CD4-positive, alpha-beta T cell treated with Interleukin-6 for 4 hours (primary cell): ENCODE measurements around the gene PCLO.
"Not testable (repeated sequence)": the region's sequence is repeated elsewhere in the genome, so short reads cannot be mapped to it uniquely, and the experiment has no call there.

ENCODE experiments used
- DNase-seq: peaks from one replicate; pipeline ENCODE4 v3.0.0-alpha.2; 2020; ENCODE audit warnings: mixed read lengths

The PCLO gene

DNA sequence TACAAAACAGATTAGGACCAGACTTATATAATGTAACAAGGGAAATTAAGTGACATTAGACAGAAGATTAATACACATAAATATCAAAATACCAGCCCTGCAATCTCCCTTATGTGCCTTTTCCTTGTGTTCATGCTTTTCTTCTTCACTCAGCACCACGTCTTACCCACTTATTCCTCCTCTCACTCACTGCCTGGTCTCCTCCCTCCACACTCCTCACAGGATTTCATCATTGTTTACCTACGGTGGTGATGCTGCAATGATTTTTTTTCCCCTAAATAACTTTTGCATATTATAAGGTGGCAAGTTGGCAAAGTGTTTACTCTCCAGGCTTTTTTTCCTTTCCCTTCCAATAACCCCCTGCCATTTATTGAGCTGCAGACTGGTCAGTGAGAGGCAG, 203.2 kb downstream of the PCLO start:
- DNase-seq: no peak

DNA sequence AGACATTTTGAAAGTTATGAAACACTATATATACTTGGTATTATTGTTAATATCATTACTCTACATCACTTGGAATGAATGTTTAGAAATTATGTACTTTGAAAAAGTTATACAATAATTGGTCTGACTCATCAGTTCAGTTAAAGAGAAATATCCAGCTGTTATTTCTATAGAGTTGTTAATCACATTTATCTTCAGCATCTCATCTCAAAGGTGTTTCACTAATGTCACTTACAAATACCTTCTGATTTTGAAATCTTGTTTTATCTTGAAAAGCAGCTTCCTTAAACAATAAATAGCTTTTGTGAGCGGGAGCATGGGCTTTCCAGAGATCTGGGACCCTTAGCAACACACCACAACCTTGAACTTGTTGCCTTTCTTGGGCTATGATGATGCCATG, 205.2 kb downstream of the PCLO start:
- no peak for DNase-seq

DNA sequence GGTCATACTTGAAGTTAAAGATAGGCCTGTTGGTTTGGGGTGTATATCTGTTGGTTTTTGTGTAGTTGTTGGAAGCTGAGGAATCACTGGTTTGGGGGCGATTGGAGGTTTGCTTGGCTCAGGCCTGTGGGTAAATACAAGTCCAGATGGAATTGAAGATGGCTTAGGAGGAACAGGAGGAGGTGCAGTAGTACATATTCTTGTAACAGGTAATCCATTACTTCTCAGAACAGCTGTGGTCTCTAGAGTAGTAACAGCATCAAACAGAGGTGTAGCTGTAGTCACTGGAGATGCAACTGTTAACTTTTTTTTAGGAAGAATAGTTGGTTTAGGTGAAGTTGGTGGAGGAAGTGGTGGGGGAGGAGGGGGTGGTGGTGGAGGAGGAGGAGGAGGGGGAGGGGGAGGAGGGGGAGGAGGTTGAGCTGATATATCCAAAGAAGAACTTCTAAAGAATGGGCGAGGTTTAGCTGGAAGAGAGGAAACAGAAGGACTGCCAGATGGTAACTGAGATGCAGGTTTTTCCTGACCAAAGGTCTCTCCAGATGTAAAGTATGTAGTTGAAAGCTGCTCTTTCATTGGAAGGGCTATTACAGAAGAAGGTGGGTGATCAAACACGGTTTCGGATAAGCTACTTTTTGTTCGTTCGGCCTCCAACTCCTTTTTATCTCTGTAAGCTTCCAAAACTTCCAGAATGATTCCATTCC, 209.2 kb downstream of the PCLO start:
- DNase-seq: no peak

DNA sequence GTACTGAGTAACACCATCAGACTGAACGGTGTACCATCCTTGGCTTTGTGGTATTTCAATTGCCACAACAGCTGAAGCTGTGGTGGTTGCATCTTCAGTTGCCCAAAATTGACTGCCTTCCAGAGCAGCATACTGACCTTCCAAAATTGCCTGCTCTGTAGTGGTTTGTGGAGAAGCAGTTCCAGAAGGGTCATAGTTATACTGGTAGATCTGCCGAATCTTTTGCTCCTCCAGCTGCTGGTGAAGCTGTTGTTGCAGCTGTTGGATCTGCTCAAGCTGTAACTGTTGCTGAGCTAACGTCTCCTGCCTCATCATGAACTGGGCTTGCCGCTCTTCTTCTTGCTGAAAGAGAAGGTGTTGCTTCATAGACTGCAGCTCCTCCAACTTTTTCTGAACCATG, 212.2 kb downstream of the PCLO start:
- no peak for DNase-seq

DNA sequence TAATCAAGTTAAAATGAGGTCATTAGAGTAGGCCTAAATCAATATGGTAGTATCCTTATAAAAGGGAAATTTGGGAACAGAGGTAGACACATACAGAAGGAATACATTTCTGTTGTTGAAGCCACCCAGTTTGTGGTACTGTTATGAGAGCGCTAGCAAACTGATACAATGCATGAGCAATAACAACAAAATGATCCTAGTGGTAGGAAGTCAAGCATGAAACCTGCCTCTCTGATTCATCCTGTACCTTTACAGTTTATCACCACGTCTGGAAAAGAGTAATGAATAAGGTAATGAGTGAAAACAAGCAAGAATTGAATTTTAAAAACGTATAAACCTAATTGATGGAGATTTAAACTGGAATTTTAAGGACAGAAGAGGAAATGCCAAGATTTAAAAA, 217.2 kb downstream of the PCLO start:
- DNase-seq: no peak

DNA sequence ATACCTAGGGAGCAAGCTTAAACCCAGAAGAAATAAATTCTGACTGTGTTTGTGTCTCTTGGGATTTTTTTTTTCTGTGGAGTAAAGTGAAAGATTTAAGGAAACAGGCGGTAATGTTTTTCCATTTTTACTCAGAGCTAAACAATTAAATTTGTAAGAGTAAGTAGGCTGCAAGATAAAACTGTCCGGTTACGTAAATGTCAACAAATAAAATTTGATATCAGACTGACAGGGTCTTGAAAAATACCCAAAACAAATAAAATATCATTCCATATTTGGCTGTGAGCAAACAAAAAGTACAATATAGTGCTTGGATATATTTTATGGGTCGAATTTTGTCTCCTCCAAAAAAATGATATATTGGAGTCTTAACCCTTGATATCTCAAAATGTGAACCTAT, 217.6 kb downstream of the PCLO start:
- no peak for DNase-seq

DNA sequence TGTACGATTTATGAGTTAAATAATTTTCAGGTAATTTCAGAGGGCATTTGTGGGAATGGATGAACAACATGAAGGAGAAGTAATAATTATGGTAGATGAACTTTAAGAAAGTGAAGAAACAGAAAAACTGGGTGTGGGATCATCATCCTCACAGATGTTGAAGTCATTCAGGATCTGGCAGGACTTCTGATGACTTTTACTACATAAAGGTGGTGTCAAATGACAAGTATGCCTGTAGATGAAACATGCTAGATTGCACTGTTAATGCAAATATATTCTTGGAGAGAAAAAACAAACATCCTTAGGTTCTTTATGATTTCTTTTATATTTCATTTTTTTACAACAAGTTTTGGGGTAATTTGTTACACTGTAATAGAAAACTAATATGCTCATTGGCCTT, 230.2 kb downstream of the PCLO start:
- DNase-seq: no peak

DNA sequence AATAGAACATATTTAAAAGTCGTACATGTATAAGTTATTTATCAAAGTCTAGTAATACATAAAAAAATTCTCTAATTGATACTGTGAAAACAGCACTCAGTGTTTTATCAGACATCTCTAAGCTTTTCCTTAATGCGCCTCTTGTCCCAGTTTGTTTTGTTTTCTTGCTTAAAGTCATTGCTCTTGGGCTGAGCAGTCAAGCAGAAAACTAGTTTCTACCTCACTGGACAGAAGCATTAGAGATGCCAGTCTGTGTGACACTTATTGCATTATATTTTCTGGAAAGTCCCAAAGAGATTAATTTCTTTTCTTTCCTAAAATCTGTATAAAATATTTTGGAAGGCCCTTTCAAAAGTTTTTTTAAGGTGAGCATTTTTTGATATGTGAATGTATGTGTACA, 236.2 kb downstream of the PCLO start:
- no peak for DNase-seq

DNA sequence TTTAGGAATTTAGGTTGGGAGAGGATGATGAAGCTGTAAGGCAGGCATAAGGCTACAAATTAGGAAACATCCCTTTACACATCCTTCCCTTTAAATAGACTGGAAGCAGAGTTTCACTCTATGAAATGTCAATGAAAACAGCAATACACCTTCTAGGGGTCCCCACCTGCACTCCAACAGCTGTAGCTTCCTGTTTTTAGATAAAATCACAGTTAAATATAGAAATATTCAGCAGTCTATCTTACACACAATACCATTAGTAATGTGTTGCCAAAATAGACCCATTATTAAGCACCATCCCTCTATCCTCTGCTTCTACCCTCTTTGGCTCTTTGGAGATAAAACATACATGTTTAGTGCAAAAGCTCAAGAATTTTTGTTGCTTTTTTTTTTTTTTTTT, 237.4 kb downstream of the PCLO start:
- DNase-seq: no peak

DNA sequence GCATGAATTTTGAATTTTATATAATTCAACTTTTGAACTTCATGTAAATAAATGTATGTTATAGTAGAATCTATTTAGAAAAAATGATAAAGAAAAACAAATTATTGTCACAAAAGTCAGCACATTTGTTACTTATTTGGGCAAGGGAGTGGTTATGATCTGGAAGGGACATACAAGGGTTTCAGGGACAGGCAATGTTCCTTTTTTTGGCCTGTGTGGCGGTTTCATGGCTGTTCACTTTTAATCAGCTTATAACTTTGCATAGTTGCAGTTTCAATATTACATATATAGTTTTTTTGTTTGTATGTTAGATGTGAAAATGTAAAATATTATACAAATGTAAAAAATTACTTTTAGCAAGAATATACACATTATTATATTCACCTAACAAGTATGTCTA, 256.2 kb downstream of the PCLO start:
- no peak for DNase-seq

DNA sequence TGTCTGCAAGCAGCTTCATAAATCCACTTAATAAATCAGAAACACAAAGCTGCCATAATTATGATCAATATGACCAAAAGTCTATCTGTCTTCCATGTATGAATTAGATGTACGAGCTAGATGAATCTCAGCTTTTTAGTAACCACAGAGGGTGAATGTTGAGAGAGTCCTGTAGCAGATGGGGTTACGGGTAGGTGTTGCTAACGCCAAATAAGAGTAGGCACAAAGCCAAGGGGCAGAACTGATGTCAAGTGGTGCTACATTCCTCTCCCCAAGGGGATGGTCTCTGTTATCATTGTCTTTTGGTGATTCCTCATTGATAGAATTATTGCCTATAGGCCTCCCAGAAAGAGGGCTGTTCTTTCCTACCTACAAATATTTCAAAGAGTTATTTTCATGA, 257.8 kb downstream of the PCLO start:
- no peak for DNase-seq

DNA sequence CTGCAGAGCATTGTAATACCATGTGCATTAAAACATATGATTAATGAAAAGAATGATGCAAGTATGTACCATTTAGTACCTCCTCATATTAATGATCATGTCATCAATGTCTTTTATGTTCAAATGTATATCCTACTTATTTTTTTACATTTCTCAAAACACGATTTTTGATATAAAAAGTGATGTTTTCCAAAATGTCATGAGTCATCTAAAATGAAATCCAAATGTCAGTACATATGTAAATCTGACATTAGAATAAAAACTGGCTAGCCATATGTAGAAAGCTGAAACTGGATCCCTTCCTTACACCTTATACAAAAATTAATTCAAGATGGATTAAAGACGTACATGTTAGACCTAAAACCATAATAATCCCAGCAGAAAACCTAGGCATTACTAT, 261.6 kb downstream of the PCLO start:
- not testable (repeated sequence) for DNase-seq

DNA sequence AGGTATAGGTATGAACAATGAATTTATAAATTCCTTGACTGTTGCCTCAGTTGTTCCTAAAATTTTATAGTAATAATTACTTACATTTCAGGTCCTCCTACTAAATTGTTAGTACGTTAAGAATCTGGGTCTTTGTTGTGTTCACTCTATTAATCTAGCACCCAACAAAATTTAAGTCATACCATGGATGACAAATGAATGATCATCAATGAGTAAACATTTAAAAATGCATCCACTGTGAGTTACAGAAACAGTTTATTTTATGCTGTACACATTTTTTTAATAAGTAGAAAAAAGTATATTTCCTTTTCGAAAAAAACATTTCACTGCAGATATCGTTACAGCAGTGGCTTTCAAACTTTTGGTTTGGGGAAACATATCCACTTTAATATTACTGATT, 265.2 kb downstream of the PCLO start:
- no peak for DNase-seq

DNA sequence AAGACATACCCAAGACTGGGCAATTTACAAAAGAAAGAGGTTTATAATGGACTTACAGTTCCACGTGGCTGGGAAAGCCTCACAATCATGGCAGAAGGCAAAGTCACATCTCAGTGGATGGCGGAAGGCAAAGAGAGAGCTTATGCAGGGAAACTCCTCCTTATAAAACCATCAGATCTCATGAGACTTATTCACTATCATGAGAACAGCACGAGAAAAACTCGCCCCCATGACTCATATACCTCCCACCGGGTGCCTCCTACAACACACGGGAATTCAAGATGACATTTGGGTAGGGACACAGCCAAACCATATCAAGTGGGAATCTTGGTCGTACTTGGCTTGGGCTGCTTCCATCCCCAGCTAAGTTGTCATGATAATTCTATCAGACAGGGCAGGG, 268.3 kb downstream of the PCLO start:
- DNase-seq: not testable (repeated sequence)

DNA sequence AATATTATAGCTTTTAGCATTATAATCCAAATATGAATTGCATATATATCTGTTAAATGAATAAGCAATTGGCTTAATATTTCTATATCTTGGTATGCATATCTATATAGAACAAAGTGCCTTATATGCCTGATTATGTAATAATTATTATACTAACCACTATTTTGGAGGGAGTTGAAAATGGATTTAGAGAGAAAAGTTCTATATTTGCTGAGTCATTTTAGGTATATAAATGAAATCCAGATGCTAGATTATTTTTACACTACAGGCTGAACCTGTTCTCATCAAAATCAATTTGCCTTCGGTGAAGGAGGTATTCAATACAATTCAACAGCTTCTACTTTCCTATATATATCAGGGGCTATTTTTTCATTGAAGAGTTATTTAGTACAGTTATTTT, 276.4 kb downstream of the PCLO start:
- no peak for DNase-seq

DNA sequence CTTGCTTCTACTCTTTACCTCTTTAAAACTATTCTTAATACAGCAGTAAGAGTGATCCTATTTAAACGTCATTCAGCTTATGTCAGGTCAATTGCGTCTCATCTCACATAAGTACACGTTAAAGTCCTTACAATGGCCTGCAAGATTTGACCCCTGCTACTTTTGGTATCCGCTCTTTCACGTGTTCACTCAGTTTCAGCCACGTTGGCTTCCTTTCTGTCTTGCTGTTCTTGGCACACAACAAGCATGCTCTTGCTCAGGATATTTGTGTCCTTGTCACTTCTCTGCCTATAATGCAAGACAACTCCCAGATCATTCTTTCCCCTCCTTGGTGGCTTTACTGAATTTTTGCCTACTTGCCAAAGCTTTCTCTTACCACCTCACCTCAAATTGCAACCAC, 296.8 kb downstream of the PCLO start:
- no peak for DNase-seq

DNA sequence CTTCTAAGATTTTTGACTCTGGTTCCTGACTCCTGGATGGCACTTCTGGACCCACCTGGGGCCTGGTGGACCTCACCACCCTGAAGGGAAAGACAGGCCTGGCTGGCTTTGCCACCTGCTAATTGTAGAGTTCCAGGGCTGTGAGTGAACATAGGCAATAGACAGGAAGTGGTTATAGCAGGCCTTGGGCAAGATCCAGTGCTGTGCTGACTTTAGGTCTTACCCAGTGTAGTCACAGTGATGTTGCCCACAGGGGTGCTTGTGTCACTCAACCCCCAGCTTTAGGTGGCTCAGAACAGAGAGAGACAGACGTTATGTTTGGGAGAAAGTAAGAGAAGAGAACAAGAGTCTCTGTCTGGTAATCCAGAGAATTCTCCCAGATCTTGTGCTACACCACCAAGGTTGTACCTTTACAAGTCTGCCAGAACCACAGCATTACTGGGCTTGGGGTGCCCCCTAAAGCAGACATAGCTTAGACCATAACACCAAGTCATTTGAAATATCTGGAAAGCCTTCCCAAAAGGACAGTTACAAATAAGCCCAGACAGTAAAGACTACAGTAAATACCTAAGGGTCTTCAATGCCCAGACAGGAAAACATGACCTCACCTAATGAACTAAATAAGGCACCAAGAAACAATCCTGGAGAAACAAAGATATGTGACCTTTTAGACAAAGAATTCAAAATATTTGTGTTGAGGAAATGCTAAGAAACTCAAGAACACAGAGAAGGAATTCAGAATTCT, 303.4 kb downstream of the PCLO start:
- no peak for DNase-seq

DNA sequence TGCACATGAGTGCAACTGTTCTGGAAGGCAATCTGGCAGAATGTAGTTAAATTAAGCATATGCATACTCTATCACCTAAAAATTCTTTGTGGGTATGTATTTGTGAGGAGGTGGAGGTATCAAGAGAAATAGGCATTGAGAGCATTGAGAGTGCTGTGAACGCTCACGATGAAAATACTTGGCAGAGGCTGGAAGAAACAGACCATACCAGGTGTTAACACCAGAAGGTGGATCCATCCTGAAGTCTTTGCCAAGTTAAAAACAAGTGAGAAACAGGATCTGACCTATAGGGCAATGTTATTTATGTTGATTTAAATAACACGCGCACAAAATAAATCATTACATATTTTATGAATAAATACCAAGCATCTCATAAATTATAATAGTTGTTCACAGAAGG, 311.6 kb downstream of the PCLO start:
- no peak for DNase-seq

DNA sequence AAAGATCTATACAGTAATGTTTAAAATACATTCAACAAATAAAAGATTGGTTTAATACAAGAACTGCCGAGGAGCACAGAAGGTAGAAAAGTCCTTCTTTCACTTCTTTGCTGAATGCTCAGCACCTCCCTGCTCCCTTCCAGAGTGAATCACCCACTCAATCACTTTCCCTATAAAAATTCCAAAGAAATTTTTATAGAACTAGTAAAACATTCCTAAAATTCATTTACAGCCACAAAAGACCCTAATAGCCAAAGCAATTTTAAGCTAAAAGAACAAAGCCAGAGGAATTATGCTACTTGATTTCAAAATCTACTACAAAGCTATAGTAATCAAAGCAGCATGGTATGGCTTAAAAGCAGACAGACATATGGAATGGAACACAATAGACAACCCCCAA, 320.9 kb downstream of the PCLO start:
- DNase-seq: no peak

DNA sequence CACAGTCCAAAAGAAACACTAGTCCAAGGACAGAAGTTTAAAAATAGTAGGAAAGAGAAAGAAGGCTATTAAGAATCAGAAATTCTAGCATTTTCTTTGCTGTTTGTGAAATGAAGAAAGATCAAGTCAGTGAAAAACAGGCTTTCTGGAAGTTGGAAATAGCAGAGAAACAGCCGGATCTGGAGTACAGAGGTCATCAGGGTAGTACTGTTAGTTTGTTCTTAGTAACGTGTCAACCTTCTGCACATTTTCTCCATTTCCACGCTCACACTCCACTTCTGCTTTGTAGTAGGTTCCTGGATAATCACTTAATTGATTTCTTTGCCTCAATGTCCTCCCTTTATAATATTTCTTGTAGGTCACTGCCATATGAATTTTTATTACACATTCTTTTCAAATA, 322.6 kb downstream of the PCLO start:
- no peak for DNase-seq

DNA sequence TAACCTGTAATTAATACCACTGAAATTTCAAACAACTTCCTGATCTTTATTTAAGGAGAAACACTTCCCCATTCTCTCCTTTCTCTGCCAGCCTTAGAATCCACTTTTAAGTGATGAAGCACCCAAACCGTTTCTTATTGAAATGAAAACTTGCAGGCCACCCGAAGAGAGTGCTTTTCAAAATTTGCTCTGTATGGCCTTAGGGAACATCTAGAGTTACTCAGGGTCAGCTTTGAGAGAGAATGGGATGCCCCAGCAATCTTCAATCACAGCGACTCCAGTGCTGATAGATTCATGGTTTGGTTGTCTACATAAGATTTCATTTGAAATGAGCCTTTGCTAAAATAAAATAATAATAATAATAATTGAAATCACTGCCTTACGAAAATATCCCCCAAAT, 323.1 kb downstream of the PCLO start:
- DNase-seq: no peak

DNA sequence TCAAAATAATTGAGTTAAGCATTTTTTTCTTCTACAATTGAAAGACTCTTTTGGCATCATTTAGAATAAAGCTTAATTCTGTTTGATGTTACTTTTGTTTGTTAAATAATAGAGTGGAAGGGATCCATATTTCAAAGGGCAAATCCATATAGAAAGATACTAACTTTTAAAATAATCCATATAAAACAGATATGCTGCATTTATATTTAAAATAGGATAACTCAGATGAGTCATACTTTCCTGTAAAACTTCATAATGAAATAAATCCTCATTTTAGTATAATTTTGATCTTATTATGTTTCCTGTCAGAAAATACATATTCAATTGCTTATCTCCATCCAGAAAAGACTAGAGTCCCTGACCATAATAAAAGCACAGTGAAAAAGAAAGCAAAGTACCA, 323.6 kb downstream of the PCLO start:
- no peak for DNase-seq

DNA sequence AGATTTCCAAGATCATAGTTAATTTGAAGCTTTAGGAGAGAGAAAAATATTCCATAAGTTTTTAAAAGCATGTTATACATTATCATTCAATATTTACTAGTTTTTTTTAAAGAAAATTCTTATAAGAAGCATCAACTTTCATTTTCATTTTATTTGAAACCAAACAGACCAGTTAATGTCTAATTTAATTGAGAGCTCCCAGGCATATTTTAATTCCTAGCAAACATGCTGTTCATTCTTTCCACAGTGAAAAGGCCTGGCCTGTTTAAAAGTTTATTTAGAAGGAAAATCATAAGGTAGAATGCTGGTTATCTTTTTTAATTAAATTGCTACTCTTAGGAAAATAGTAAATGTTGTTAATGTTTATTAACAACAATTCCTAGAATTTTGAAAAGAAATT, 324.4 kb downstream of the PCLO start:
- no peak for DNase-seq

DNA sequence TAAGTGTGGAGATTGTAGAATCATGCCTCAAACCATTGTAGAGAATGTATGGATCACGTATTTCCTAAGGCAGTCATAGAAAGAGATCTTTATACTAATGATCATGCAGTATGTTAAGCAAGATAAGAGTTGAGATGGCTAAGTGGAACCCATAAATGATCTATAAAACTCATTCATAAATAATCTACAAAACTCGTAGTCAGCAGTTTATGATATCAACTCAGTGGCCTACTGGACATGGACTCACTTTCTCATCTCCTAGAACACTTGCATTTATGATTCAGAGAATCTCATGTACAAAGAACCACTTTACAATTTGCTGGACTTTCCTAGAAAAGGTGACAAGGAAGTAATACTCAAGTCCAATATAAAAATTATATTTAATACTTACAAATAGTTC, 339.6 kb downstream of the PCLO start:
- DNase-seq: no peak

DNA sequence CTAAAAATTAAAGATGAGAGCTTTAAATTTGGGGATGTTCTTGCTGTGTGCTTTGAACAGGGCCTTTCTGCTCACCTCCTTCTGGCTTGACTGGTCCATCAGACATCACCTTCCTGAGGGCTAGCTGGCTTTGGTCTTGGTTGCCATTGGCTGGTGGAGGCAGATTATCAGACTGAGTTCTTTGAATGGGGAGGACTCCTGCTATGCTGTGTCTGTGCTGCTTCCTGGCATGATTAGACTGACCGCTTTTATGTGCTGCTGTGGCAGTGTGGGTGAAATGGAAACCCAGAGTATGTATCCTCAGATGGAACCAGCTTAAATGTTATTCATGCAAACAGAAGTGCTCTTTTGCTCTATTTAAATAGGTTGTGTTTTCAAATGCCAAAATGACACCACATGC, 341.6 kb downstream of the PCLO start:
- no peak for DNase-seq
